H1 (cell line): ENCODE results near the gene ANKS1B. TPM values are rescaled to one million over a fixed set of nuclear protein-coding genes. Genes with fewer than 3 reads are reported as not detected.

ENCODE experiments used
- RNF2 ChIP-seq: fragments of 200-900, 300-1000 bp; sonication (generic); IDR thresholded peaks from 2 replicates; pipeline ENCODE4 v1.7.1; 2016; ENCODE audit warnings: borderline replicate concordance, low read depth, mild to moderate bottlenecking, antibody characterized with exemption, low read length; ENCODE audit not compliant: poor library complexity, severe bottlenecking; ENCODE audit errors: missing control alignments
- polyA plus RNA-seq, 7 experiments: library from polyadenylated mRNA; depleted of rRNA in 3 of 7; stranded (reverse) in 5 of 7; unstranded in 2 of 7; fragments of >200 nt in 5 of 7; fragments of 200-250 nt in 2 of 7; gene quantifications; 1 replicate in 5 of 7; 2 replicates in 1 of 7; 4 replicates in 1 of 7; pipeline versions ENCODE4 v1.2.1 to v1.2.3, GENCODE V29; 2011 to 2013; ENCODE audit warnings: missing spikeins in 2 of 7, mixed read lengths in 2 of 7
- total RNA-seq: library from RNA; stranded (reverse); fragmentation: NEBNext Ultra II Directional; extraction: Animal tissue kit (Norgen Biotek cat#: 25700); gene quantifications from 2 replicates; pipeline ENCODE4 v1.2.1, GENCODE V29; 2021
- TF ChIP-seq, protein P1 (sequence below): fragments of 300-600 bp; sonication (generic); IDR thresholded peaks from 2 replicates; pipeline ENCODE4 v1.7.1; 2012; ENCODE audit warnings: low read length, moderate library complexity, mild to moderate bottlenecking, inconsistent platforms; ENCODE audit not compliant: insufficient replicate concordance
- TF ChIP-seq, protein P2 (sequence below): IDR thresholded peaks from 2 replicates; pipeline ENCODE4 v1.6.1; 2012; ENCODE audit warnings: inconsistent platforms

The ANKS1B gene
- total and polyA plus RNA-seq, 2 of the 8 experiments (the other 6 are each of a cell fraction or from before 2014, with no cell fraction given), result 2.7 to 6.1 TPM

DNA sequence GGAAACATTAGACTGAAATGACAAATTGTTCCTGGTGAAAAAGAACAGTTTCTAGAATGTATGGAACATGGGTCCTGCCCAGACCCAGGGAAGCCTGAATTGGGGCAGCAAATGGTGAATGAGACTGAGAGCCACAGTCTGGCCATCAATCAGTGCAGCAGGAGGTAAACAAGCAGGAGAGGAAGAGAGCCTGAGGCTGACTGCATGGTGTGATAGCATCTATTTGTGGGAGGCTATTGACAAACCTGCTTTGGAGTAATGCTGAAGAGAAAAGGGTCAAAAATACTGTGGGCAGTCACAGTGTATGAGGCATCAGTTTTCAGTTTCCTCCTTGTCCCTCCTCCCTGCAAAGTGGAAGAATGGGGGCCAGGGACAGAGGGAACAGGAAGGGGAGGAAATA, 136.8 kb downstream of the ANKS1B start (continued):
- TF ChIP-seq, protein P1, sequence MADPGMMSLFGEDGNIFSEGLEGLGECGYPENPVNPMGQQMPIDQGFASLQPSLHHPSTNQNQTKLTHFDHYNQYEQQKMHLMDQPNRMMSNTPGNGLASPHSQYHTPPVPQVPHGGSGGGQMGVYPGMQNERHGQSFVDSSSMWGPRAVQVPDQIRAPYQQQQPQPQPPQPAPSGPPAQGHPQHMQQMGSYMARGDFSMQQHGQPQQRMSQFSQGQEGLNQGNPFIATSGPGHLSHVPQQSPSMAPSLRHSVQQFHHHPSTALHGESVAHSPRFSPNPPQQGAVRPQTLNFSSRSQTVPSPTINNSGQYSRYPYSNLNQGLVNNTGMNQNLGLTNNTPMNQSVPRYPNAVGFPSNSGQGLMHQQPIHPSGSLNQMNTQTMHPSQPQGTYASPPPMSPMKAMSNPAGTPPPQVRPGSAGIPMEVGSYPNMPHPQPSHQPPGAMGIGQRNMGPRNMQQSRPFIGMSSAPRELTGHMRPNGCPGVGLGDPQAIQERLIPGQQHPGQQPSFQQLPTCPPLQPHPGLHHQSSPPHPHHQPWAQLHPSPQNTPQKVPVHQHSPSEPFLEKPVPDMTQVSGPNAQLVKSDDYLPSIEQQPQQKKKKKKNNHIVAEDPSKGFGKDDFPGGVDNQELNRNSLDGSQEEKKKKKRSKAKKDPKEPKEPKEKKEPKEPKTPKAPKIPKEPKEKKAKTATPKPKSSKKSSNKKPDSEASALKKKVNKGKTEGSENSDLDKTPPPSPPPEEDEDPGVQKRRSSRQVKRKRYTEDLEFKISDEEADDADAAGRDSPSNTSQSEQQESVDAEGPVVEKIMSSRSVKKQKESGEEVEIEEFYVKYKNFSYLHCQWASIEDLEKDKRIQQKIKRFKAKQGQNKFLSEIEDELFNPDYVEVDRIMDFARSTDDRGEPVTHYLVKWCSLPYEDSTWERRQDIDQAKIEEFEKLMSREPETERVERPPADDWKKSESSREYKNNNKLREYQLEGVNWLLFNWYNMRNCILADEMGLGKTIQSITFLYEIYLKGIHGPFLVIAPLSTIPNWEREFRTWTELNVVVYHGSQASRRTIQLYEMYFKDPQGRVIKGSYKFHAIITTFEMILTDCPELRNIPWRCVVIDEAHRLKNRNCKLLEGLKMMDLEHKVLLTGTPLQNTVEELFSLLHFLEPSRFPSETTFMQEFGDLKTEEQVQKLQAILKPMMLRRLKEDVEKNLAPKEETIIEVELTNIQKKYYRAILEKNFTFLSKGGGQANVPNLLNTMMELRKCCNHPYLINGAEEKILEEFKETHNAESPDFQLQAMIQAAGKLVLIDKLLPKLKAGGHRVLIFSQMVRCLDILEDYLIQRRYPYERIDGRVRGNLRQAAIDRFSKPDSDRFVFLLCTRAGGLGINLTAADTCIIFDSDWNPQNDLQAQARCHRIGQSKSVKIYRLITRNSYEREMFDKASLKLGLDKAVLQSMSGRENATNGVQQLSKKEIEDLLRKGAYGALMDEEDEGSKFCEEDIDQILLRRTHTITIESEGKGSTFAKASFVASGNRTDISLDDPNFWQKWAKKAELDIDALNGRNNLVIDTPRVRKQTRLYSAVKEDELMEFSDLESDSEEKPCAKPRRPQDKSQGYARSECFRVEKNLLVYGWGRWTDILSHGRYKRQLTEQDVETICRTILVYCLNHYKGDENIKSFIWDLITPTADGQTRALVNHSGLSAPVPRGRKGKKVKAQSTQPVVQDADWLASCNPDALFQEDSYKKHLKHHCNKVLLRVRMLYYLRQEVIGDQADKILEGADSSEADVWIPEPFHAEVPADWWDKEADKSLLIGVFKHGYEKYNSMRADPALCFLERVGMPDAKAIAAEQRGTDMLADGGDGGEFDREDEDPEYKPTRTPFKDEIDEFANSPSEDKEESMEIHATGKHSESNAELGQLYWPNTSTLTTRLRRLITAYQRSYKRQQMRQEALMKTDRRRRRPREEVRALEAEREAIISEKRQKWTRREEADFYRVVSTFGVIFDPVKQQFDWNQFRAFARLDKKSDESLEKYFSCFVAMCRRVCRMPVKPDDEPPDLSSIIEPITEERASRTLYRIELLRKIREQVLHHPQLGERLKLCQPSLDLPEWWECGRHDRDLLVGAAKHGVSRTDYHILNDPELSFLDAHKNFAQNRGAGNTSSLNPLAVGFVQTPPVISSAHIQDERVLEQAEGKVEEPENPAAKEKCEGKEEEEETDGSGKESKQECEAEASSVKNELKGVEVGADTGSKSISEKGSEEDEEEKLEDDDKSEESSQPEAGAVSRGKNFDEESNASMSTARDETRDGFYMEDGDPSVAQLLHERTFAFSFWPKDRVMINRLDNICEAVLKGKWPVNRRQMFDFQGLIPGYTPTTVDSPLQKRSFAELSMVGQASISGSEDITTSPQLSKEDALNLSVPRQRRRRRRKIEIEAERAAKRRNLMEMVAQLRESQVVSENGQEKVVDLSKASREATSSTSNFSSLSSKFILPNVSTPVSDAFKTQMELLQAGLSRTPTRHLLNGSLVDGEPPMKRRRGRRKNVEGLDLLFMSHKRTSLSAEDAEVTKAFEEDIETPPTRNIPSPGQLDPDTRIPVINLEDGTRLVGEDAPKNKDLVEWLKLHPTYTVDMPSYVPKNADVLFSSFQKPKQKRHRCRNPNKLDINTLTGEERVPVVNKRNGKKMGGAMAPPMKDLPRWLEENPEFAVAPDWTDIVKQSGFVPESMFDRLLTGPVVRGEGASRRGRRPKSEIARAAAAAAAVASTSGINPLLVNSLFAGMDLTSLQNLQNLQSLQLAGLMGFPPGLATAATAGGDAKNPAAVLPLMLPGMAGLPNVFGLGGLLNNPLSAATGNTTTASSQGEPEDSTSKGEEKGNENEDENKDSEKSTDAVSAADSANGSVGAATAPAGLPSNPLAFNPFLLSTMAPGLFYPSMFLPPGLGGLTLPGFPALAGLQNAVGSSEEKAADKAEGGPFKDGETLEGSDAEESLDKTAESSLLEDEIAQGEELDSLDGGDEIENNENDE, result no peak
- TF ChIP-seq RNF2, result no peak
- TF ChIP-seq, protein P2, sequence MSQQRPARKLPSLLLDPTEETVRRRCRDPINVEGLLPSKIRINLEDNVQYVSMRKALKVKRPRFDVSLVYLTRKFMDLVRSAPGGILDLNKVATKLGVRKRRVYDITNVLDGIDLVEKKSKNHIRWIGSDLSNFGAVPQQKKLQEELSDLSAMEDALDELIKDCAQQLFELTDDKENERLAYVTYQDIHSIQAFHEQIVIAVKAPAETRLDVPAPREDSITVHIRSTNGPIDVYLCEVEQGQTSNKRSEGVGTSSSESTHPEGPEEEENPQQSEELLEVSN, result no peak
